Adrenal gland (tissue), 5 donors: ENCODE measurements around the gene LOC128125822.

Experiments used
- CTCF ChIP-seq, 6 experiments: fragments of 450-650 bp in 4 of 6; fragments of 200-600 bp in 2 of 6; sonication (generic) in 1 of 6; IDR thresholded peaks; 1 replicate in 5 of 6; 2 replicates in 1 of 6; pipeline versions ENCODE4 v1.5.1 to v1.8.0; 2016 to 2021; ENCODE audit warnings: antibody characterized with exemption in 6 of 6, mild to moderate bottlenecking in 2 of 6, moderate library complexity in 1 of 6
- POLR2A ChIP-seq, 2 donors: fragments of 450-650 bp; IDR thresholded peaks; one replicate each; pipeline ENCODE4 v1.6.1; 2017; ENCODE audit warnings: antibody characterized with exemption in 2 of 2, mild to moderate bottlenecking in 2 of 2, moderate library complexity in 1 of 2
- donor health status: DM: no; HTN: no; CAD: no.

DNA sequence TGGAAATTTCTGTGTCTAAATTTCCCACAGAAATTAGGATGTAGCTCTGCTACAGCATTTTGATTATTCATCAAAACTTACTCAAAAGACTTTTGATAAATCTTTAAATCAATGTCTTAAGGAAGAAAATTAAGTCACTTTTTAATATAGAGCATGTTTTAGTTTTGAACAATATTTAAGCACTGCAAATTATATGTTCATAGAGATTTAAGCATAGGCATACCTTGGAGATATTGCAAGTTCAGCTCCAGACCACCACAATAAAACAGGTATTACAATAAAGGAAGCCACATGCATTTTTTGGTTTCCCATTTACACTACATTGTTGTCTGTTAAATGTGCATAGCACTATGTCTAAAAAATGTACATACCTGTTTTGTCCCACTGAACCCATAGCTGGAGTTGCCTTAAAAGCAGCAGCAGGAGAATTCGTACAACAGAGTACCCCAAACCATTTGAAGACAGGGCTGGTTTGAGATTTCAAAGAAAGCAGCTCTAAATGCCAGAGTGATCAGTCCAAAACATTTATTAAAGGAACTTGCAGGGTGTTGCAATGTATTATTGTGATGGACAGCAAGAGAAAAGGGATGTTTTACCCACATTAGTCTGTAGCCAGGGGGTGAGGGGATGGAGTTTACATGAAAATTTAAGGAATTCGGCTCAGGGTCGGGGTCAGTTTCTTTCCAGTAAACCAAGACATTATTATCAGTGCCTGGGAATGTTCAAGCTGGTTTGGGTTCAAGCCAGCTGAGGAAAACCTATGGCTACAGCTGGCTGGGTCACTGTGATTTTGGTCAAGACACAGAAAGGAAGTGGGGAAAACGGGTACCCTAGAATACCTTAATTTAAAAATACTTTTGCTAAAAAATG, 6.3 kb upstream of the LOC128125822 start:
- TF ChIP-seq CTCF (IDR thresholded peaks at IDR 0.05) (no peak), POLR2A (IDR thresholded peaks at IDR 0.05) (no peak)
